Urothelium cell line (cell line): Measurements from ENCODE around the gene THRSP.
"Not testable (repeated sequence)": the region's sequence is repeated elsewhere in the genome, so short reads cannot be mapped to it uniquely, and the experiment has no call there.

Experiments
- DNase-seq: peaks from one replicate; pipeline ENCODE4 v3.0.0; 2011; ENCODE audit warnings: low spot score, mixed read lengths
- FAIRE-seq: peaks from 2 replicates; lab custom pipeline; 2011; peaks lifted over from hg19 to GRCh38; lab: Jason Lieb, UNC

THRSP gene

GRCh38 chr11:78063440-78064181 is at the start of gene THRSP:
Gene THRSP, plus strand, starts transcription at chr11:78063861. Its CDS starts 21 bp downstream, at chr11:78063882.
- DNase-seq, result no peak
- FAIRE-seq, result no peak

GRCh38 chr11:78014937-78015520 is 48.6 kb upstream of the THRSP start:
- not testable (repeated sequence) for FAIRE-seq, DNase-seq

GRCh38 chr11:78015878-78016277 is 47.8 kb upstream of the THRSP start:
- no peak for DNase-seq
- no peak for FAIRE-seq

GRCh38 chr11:78019808-78020207 is 43.9 kb upstream of the THRSP start:
- FAIRE-seq, result no peak
- no peak for DNase-seq

- DNase-seq (no peak), FAIRE-seq (no peak)
Measured at GRCh38 chr11:78020246-78020645, 43.4 kb upstream of the THRSP start.

GRCh38 chr11:78021611-78022010 is 42.0 kb upstream of the THRSP start:
- FAIRE-seq, result no peak

GRCh38 chr11:78022397-78023396 is 41.0 kb upstream of the THRSP start, which contains the start of gene KCTD14:
Gene KCTD14, minus strand, starts transcription at chr11:78023276. Its CDS starts 27 bp downstream, at chr11:78023249.
- DNase-seq (peak; percentile 88), FAIRE-seq (peak; percentile 98)

More at GRCh38 chr11:78021611-78022010, 42.0 kb upstream of the THRSP start:
- no peak for DNase-seq

- DNase-seq (no peak), FAIRE-seq (no peak)
Measured at GRCh38 chr11:78023426-78023825, 40.2 kb upstream of the THRSP start.

- FAIRE-seq, result no peak
Measured at GRCh38 chr11:78025378-78025777, 38.3 kb upstream of the THRSP start.

GRCh38 chr11:78027759-78028158 is 35.9 kb upstream of the THRSP start:
- FAIRE-seq (no peak), DNase-seq (no peak)

More at GRCh38 chr11:78025378-78025777, 38.3 kb upstream of the THRSP start:
- no peak for DNase-seq

- peak; percentile 51 for DNase-seq
- FAIRE-seq, result not testable (repeated sequence)
Measured at GRCh38 chr11:78028423-78028822, 35.2 kb upstream of the THRSP start.

GRCh38 chr11:78030429-78031325 is 33.0 kb upstream of the THRSP start:
- FAIRE-seq (peak; percentile 82), DNase-seq (peak; percentile 89)

GRCh38 chr11:78031629-78032028 is 32.0 kb upstream of the THRSP start:
- FAIRE-seq, result no peak
- DNase-seq, result no peak

GRCh38 chr11:78032090-78032489 is 31.6 kb upstream of the THRSP start:
- no peak for FAIRE-seq
- no peak for DNase-seq

GRCh38 chr11:78033040-78033439 is 30.6 kb upstream of the THRSP start:
- DNase-seq (no peak), FAIRE-seq (no peak)

GRCh38 chr11:78034623-78035022 is 29.0 kb upstream of the THRSP start:
- FAIRE-seq (peak; percentile 81), DNase-seq (no peak)

GRCh38 chr11:78036313-78036712 is 27.3 kb upstream of the THRSP start:
- no peak for DNase-seq
- FAIRE-seq, result no peak

- FAIRE-seq (no peak), DNase-seq (no peak)
Measured at GRCh38 chr11:78037056-78037455, 26.6 kb upstream of the THRSP start.

GRCh38 chr11:78037825-78038620 is 25.6 kb upstream of the THRSP start:
- no peak for FAIRE-seq
- DNase-seq, result no peak
